H9 (cell line): ENCODE measurements around the gene DCDC1. TPM values are rescaled to one million over a fixed set of nuclear protein-coding genes. Genes with fewer than 3 reads are reported as not detected.

Experiments
- DNase-seq: peaks from one replicate; pipeline ENCODE4 v3.0.0-alpha.2; 2017
- H2AFZ ChIP-seq: one replicate; pipeline ENCODE4 v1.6.1; 2013; ENCODE audit warnings: mild to moderate bottlenecking, low read length, control low read depth, moderate library complexity
- H2AK5ac ChIP-seq: 2 replicates; pipeline ENCODE4 v1.6.1; 2013; ENCODE audit warnings: low read length, control low read depth, mixed read lengths; ENCODE audit not compliant: insufficient read length
- H2BK120ac ChIP-seq: one replicate; pipeline ENCODE4 v1.6.1; 2013; ENCODE audit warnings: low read depth, mild to moderate bottlenecking, low read length, control low read depth, inconsistent platforms; ENCODE audit not compliant: poor library complexity, severe bottlenecking
- H2BK12ac ChIP-seq: 2 replicates; pipeline ENCODE4 v1.6.1; 2013; ENCODE audit warnings: low read length, control low read depth, mixed read lengths, low read depth; ENCODE audit not compliant: insufficient read length
- H2BK15ac ChIP-seq: 2 replicates; pipeline ENCODE4 v1.6.1; 2013; ENCODE audit warnings: low read depth, low read length, control low read depth
- H2BK20ac ChIP-seq: one replicate; pipeline ENCODE4 v1.6.1; 2013; ENCODE audit warnings: low read depth, mild to moderate bottlenecking, low read length, control low read depth, inconsistent platforms; ENCODE audit not compliant: poor library complexity, severe bottlenecking
- H2BK5ac ChIP-seq: 2 replicates; pipeline ENCODE4 v1.6.1; 2013; ENCODE audit warnings: low read length, control low read depth, mixed read lengths; ENCODE audit not compliant: insufficient read length
- H3K14ac ChIP-seq: 2 replicates; pipeline ENCODE4 v1.6.1; 2013; ENCODE audit warnings: low read length, control low read depth; ENCODE audit not compliant: insufficient read depth
- H3K18ac ChIP-seq: 2 replicates; pipeline ENCODE4 v1.6.1; 2013; ENCODE audit warnings: low read depth, mild to moderate bottlenecking, mixed read lengths, low read length, control low read depth; ENCODE audit not compliant: insufficient read length
- H3K23ac ChIP-seq: 2 replicates; pipeline ENCODE4 v1.6.1; 2013; ENCODE audit warnings: low read length, control low read depth, mixed read lengths, low read depth; ENCODE audit not compliant: insufficient read length
- H3K23me2 ChIP-seq: 2 replicates; pipeline ENCODE4 v1.6.1; 2013; ENCODE audit warnings: low read depth, mild to moderate bottlenecking, mixed read lengths, low read length, control low read depth; ENCODE audit not compliant: insufficient read length, poor library complexity, severe bottlenecking
- H3K27ac ChIP-seq: 2 replicates; pipeline ENCODE4 v1.5.1; 2013; ENCODE audit warnings: low read length, control low read depth, mixed read lengths, low read depth; ENCODE audit not compliant: insufficient read length
- H3K27me3 ChIP-seq: 2 replicates; pipeline ENCODE4 v1.6.1; 2013; ENCODE audit warnings: low read length, control low read depth, inconsistent platforms; ENCODE audit not compliant: insufficient read depth
- H3K4ac ChIP-seq: 2 replicates; pipeline ENCODE4 v1.6.1; 2013; ENCODE audit warnings: low read depth, mild to moderate bottlenecking, control low read depth, inconsistent platforms, low read length, moderate library complexity
- H3K4me1 ChIP-seq: 2 replicates; pipeline ENCODE4 v1.6.1; 2013; ENCODE audit warnings: low read length, control low read depth, inconsistent platforms; ENCODE audit not compliant: insufficient read depth
- H3K4me2 ChIP-seq: 2 replicates; pipeline ENCODE4 v1.6.1; 2013; ENCODE audit warnings: low read length, control low read depth, mixed read lengths; ENCODE audit not compliant: insufficient read length, insufficient read depth
- H3K56ac ChIP-seq: 2 replicates; pipeline ENCODE4 v1.6.1; 2013; ENCODE audit warnings: low read depth, mild to moderate bottlenecking, mixed read lengths, low read length, control low read depth; ENCODE audit not compliant: insufficient read length
- H3K79me1 ChIP-seq: 2 replicates; pipeline ENCODE4 v1.6.1; 2013; ENCODE audit warnings: low read depth, mild to moderate bottlenecking, moderate library complexity, low read length, control low read depth, inconsistent platforms; ENCODE audit not compliant: insufficient read depth, poor library complexity, severe bottlenecking
- H3K79me2 ChIP-seq: 2 replicates; pipeline ENCODE4 v1.6.1; 2013; ENCODE audit warnings: low read length, control low read depth, inconsistent platforms; ENCODE audit not compliant: insufficient read depth
- H3K9ac ChIP-seq: 2 replicates; pipeline ENCODE4 v1.6.1; 2013; ENCODE audit warnings: low read length, control low read depth, mixed read lengths; ENCODE audit not compliant: insufficient read length; ENCODE audit errors: extremely low read depth
- H3K9me3 ChIP-seq: one replicate; pipeline ENCODE4 v1.6.1; 2013; ENCODE audit warnings: low read depth, low read length, inconsistent platforms; ENCODE audit not compliant: control insufficient read depth
- H3T11ph ChIP-seq: one replicate; pipeline ENCODE4 v1.6.1; 2013; ENCODE audit warnings: mild to moderate bottlenecking, low read length, control low read depth, inconsistent platforms
- H4K20me1 ChIP-seq: one replicate; pipeline ENCODE4 v1.6.1; 2013; ENCODE audit not compliant: control insufficient read depth, insufficient read length, insufficient read depth
- H4K5ac ChIP-seq: 2 replicates; pipeline ENCODE4 v1.6.1; 2013; ENCODE audit warnings: low read depth, mild to moderate bottlenecking, mixed read lengths, low read length, control low read depth; ENCODE audit not compliant: insufficient read length
- H4K8ac ChIP-seq: replicated peaks from 2 replicates; pipeline ENCODE4 v1.6.1; 2013; ENCODE audit warnings: low read length, control low read depth, mixed read lengths, low read depth; ENCODE audit not compliant: insufficient read length
- H4K91ac ChIP-seq: 2 replicates; pipeline ENCODE4 v1.6.1; 2013; ENCODE audit warnings: low read depth, mild to moderate bottlenecking, moderate library complexity, mixed read lengths, low read length, control low read depth; ENCODE audit not compliant: insufficient read length
- H3K27ac Mint-ChIP-seq, 3 experiments: 2 replicates in 2 of 3; 3 replicates in 1 of 3; pipeline ENCODE4 v1.8.0; 2020 to 2021; ENCODE audit warnings: mixed read lengths in 3 of 3, mild to moderate bottlenecking in 1 of 3, moderate library complexity in 1 of 3
- H3K27me3 Mint-ChIP-seq: 2 replicates; pipeline ENCODE4 v1.8.0; 2021; ENCODE audit warnings: low read depth, mild to moderate bottlenecking, moderate library complexity, mixed read lengths
- H3K36me3 Mint-ChIP-seq, 3 experiments: 2 replicates in 2 of 3; 3 replicates in 1 of 3; pipeline ENCODE4 v1.8.0; 2020 to 2021; ENCODE audit warnings: low read depth in 3 of 3, mixed read lengths in 3 of 3; ENCODE audit not compliant: insufficient read depth in 1 of 3
- H3K4me1 Mint-ChIP-seq, 2 experiments: 2 replicates each; pipeline ENCODE4 v1.8.0; 2020; ENCODE audit warnings: mixed read lengths in 2 of 2
- H3K4me3 Mint-ChIP-seq, 2 experiments: 2 replicates in 1 of 2; 3 replicates in 1 of 2; pipeline ENCODE4 v1.8.0; 2020 to 2021; ENCODE audit warnings: mild to moderate bottlenecking in 2 of 2, mixed read lengths in 2 of 2, moderate library complexity in 1 of 2
- H3K9me3 Mint-ChIP-seq, 2 experiments: 2 replicates in 1 of 2; 3 replicates in 1 of 2; pipeline ENCODE4 v1.8.0; 2020; ENCODE audit warnings: mild to moderate bottlenecking in 2 of 2, mixed read lengths in 2 of 2, moderate library complexity in 1 of 2
- WGBS: extraction: QIAGEN DNeasy Blood & Tissue Kit; methylation state at CpG from one replicate; pipeline ENCODE4 v1.1.7; 2013; ENCODE audit warnings: missing lambda C conversion rate, low lambda C conversion rate, mixed read lengths; ENCODE audit not compliant: insufficient read length; ENCODE audit errors: extremely low coverage; 5-methylcytosine and 5-hydroxymethylcytosine counted together
- total RNA-seq: library from RNA; stranded (reverse); gene quantifications from 2 replicates; pipeline ENCODE4 v1.2.1, GENCODE V29; 2021
- TF ChIP-seq, protein P1 (sequence below): fragments of 200-600 bp; sonication (generic); conservative IDR thresholded peaks from 3 replicates; pipeline ENCODE4 v1.8.0; 2021; ENCODE audit warnings: antibody characterized with exemption, mild to moderate bottlenecking

The DCDC1 gene
- total RNA-seq, 1 experiment from 2014 or later: 0.09 TPM

DNA sequence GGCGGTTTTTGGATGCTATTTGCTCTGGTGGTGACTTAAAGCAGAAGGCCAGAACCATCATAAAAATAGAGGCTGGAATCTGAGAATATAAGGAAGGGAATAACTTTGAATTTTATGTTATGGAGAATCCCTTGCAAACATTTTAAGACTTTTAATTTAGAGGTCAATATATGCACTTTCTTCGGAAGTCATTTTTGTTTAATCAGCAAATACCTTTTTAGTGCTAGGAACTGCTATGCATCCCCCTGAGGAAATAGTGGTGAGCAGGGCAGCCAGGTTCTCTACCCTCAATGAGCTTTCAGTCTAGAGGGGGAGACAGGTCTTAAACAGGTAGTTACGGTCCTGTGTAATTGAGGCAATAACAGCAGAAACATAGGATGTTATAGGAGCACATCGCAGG lies 516.9 kb downstream of the DCDC1 start:
- Histone ChIP-seq H3K4me2 (no peak overlapping the region), H3K18ac (no peak overlapping the region), H3K4me1 (no peaks in the 10 kb centered on the region), H3K9me3 (no peaks in the 10 kb centered on the region), H2BK12ac (no peak overlapping the region), H4K5ac (no peak overlapping the region), H3K4ac (no peak overlapping the region), H3K79me1 (no peaks in the 10 kb centered on the region), H3K27me3 (no peaks in the 10 kb centered on the region), H2BK5ac (no peak overlapping the region), H2BK20ac (no peak overlapping the region), H3K23ac (no peak overlapping the region), H4K20me1 (no peaks in the 10 kb centered on the region), H3T11ph (no peak overlapping the region), H2AFZ (no peak overlapping the region), H4K91ac (no peak overlapping the region), H3K9ac (no peak overlapping the region), H3K79me2 (no peaks in the 10 kb centered on the region), H3K27ac (no peak overlapping the region), H3K14ac (no peak overlapping the region), H4K8ac (no peak overlapping the region), H2BK15ac (no peak overlapping the region), H3K23me2 (no peaks in the 10 kb centered on the region), H3K56ac (no peak overlapping the region), H2AK5ac (no peak overlapping the region), H2BK120ac (no peak overlapping the region)
- Mint-ChIP-seq H3K27me3 (no peaks in the 10 kb centered on the region; the same call in 1 of the 2 replicates), H3K9me3 (peaks cover 0 to 8% of the 10 kb centered on the region in 2 experiments; a peak in 3 of 5 replicates), H3K36me3 (peaks cover 0 to 5% (median 0%) of the 10 kb centered on the region in 3 experiments; a peak in 3 of 7 replicates), H3K4me1 (peaks cover 20% of the 10 kb centered on the region in 2 experiments), H3K4me3 (no peak overlapping the region), H3K27ac (no peak overlapping the region)
- no CpG with 5 or more reads among the region's 4 CpGs for WGBS
- DNase-seq: no peak
- TF ChIP-seq, protein P1, sequence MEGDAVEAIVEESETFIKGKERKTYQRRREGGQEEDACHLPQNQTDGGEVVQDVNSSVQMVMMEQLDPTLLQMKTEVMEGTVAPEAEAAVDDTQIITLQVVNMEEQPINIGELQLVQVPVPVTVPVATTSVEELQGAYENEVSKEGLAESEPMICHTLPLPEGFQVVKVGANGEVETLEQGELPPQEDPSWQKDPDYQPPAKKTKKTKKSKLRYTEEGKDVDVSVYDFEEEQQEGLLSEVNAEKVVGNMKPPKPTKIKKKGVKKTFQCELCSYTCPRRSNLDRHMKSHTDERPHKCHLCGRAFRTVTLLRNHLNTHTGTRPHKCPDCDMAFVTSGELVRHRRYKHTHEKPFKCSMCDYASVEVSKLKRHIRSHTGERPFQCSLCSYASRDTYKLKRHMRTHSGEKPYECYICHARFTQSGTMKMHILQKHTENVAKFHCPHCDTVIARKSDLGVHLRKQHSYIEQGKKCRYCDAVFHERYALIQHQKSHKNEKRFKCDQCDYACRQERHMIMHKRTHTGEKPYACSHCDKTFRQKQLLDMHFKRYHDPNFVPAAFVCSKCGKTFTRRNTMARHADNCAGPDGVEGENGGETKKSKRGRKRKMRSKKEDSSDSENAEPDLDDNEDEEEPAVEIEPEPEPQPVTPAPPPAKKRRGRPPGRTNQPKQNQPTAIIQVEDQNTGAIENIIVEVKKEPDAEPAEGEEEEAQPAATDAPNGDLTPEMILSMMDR: no peak
